Measurements from ENCODE around the gene HSD3B7.

GRCh38 chr16:30953111-30953510 lies 31.9 kb upstream of the HSD3B7 start:
- no peak for TF ChIP-seq POLR2A (IDR thresholded peaks at IDR 0.05)
- TF ChIP-seq CTCF (IDR thresholded peaks at IDR 0.05) = no peak
- no peak for TF ChIP-seq EP300 (IDR thresholded peaks at IDR 0.05)
- no peak for TF ChIP-seq POLR2AphosphoS5 (IDR thresholded peaks at IDR 0.05)
